ENCODE data around the gene NAA40.

NAA40 gene

DNA sequence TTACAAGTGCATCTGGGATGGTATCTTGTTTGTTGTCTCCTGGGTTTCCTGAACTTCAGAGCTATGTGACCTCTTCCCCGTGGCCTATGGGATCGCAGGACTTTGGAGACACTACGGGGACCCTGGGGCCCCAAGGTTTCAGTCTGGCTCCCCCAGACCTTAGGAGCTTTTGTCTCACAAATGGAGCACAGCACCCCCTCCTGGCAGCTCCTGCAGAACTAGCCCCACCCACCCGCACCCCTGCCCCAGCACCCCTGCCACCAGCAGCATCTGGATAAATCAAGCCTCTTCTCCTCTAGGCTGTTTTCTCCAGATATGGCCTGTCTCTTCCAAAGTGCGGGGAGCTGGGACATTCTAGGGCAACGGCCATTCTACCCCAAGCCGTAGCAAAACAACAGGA lies 32.2 kb upstream of the NAA40 start:
- Histone ChIP-seq H3K4me1 (peaks cover 19% of the 10 kb centered on the region), H3K9me3 (no peaks in the 10 kb centered on the region), H3K4me3 (ENCODE audit: low read depth, low read length) (no peak overlapping the region), H3K27me3 (no peaks in the 10 kb centered on the region), H3K36me3 (peaks cover 4% of the 10 kb centered on the region)
- DNase-seq: peak; percentile 25
- TF ChIP-seq, protein P1, sequence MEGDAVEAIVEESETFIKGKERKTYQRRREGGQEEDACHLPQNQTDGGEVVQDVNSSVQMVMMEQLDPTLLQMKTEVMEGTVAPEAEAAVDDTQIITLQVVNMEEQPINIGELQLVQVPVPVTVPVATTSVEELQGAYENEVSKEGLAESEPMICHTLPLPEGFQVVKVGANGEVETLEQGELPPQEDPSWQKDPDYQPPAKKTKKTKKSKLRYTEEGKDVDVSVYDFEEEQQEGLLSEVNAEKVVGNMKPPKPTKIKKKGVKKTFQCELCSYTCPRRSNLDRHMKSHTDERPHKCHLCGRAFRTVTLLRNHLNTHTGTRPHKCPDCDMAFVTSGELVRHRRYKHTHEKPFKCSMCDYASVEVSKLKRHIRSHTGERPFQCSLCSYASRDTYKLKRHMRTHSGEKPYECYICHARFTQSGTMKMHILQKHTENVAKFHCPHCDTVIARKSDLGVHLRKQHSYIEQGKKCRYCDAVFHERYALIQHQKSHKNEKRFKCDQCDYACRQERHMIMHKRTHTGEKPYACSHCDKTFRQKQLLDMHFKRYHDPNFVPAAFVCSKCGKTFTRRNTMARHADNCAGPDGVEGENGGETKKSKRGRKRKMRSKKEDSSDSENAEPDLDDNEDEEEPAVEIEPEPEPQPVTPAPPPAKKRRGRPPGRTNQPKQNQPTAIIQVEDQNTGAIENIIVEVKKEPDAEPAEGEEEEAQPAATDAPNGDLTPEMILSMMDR (IDR thresholded peaks at IDR 0.05; ENCODE audit: low read depth, low read length): no peak

DNA sequence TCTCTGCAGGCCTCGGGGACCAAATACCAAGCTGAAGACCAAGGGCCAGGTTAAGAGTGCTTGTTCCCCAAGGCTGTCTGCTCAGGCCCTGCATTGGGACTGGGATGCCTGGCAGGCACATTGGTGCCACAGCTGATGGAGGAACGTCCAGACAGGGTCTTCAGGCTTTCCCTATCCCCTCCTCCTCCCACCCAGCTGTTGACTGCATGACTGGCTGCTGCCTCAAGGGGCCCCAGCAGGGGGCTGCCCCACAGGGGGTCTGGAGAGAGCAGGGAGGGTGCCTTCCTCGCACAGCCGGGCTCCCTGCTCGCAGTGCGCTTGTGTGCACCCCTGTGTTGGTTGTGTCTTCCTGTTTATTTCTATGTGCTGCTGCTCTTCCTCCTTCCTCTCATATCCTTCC lies 31.7 kb upstream of the NAA40 start:
- DNase-seq: no peak
- Histone ChIP-seq H3K4me3 (ENCODE audit: low read depth, low read length) (no peak overlapping the region), H3K27me3 (no peaks in the 10 kb centered on the region), H3K9me3 (no peaks in the 10 kb centered on the region), H3K4me1 (peaks cover 19% of the 10 kb centered on the region), H3K36me3 (peaks cover 4% of the 10 kb centered on the region; the same call in 1 of the 2 replicates)
- TF ChIP-seq, protein P1 (IDR thresholded peaks at IDR 0.05; ENCODE audit: low read depth, low read length): no peak; the same call in 1 of the 2 replicates

DNA sequence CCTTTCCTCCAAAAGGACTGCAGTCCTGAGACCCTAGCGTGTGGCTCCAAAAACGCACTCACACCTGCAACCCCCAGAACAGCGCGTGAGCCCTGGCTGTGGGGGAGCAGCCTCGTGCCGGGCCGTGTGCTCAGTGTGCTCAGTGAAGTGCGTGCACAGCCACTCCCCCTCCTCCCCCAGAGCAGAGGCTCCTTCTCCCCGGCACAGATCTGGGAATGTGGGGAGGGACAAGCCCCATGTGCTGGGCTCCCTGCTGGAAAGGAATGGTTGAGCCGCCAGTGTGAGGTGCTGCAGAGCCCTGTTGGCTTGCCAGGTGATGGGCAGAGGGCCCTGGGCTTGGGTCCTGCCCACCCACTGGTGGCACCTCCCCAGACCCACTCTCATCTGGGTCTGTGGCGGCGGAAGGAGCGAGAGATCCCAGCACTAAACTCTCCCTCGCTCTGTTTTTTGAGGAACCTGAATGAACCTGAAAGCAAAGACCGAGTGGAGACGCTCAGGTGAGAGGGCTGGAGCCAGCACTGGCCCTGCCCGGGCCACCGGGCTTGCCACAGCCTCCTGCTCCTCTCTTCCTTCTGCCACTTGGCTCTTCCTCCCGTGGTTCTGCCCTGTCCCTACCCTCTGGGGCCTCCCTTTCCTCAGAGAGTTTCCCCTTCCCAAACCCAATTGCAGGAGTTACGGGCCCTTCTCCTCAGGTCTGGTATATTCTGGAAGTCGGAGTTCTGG lies 30.8 kb upstream of the NAA40 start:
- H3K9me3 ChIP-seq: no peaks in the 10 kb centered on the region
- no peak overlapping the region for H3K4me3 ChIP-seq (ENCODE audit: low read depth, low read length)
- H3K4me1 ChIP-seq: peaks cover 19% of the 10 kb centered on the region
- TF ChIP-seq, protein P1 (IDR thresholded peaks at IDR 0.05; ENCODE audit: low read depth, low read length): peak; percentile 17; the same call in 1 of the 2 replicates
- H3K27me3 ChIP-seq: no peaks in the 10 kb centered on the region
- peak; percentile 25 for DNase-seq
- H3K36me3 ChIP-seq: no peaks in the 10 kb centered on the region; the same call in 1 of the 2 replicates

DNA sequence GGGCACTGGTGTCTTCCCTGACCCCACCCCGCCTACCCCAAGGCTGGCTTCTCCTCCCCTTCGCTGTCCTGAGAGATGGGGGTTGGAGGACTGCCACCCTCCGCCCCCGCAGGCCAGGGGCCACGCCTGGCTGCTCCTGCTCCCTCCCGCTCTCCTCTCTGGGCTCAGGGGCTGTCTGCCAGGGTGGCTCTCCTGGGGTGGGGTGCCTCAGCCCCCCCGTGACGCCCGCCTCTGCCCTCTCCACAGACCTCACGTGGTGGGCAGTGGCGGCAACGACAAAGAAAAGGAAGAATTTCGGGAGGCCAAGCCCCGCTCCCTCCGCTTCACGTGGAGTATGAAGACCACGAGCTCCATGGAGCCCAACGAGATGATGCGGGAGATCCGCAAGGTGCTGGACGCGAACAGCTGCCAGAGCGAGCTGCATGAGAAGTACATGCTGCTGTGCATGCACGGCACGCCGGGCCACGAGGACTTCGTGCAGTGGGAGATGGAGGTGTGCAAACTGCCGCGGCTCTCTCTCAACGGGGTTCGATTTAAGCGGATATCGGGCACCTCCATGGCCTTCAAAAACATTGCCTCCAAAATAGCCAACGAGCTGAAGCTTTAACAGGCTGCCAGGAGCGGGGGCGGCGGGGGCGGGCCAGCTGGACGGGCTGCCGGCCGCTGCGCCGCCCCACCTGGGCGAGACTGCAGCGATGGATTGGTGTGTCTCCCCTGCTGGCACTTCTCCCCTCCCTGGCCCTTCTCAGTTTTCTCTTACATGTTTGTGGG lies 30.0 kb upstream of the NAA40 start:
- H3K4me1 ChIP-seq: peaks cover 19% of the 10 kb centered on the region
- H3K4me3 ChIP-seq (ENCODE audit: low read depth, low read length): peak overlapping the region; percentile 32
- peaks cover 3% of the 10 kb centered on the region for H3K36me3 ChIP-seq
- DNase-seq: peak; percentile 39
- H3K9me3 ChIP-seq: no peaks in the 10 kb centered on the region
- H3K27me3 ChIP-seq: no peaks in the 10 kb centered on the region
- TF ChIP-seq, protein P1 (IDR thresholded peaks at IDR 0.05; ENCODE audit: low read depth, low read length): no peak

DNA sequence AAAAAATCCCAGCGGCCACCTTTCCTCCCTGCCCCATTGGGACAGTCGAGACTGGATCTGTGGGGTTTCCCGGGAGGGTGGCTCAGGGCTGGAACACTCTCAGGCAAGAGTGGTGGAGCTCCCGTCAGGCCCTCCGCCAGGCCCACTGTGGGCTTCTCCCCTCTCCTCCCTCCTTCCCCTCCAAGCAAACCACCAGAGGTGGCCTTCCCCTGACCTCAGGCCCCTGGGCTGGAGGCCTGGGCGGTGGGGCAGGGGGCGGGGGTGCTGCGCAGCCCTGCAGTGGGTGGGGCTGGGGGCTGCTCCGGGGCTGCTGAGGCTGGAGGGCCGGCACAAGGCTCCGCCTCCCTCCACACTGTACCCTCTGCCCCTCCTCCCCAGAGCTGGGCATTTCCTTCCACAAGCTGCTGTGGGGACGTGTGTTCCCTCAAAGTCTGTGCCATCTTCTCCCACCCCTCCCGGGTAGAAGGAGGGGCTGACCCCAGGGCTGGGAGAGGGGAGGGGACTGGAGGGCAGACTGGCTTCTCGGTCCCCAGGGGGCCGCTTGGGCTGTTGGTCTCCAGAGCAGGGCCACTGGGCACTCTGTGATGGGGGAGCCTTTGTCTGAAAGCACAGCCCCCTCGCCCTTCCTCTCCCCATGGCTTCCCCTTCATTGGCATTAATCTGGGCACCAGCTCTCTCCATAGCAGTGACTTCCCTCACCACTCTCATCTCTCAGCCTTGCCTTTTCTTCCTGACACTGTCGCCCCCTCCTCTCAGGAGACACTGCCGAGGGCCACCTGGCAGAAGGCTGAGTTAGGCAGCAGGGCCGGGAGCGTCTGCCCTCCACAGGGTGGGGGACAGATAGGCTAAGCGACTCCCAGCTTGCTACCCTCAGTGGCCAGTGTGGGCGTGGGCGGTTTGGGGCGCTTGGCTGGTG lies 29.0 kb upstream of the NAA40 start:
- DNase-seq: peak; percentile 68
- H3K4me1 ChIP-seq: peaks cover 19% of the 10 kb centered on the region
- no peaks in the 10 kb centered on the region for H3K27me3 ChIP-seq
- TF ChIP-seq, protein P1 (IDR thresholded peaks at IDR 0.05; ENCODE audit: low read depth, low read length): no peak
- peak overlapping the region; percentile 32 for H3K4me3 ChIP-seq (ENCODE audit: low read depth, low read length)
- H3K9me3 ChIP-seq: no peaks in the 10 kb centered on the region
- peaks cover 9% of the 10 kb centered on the region for H3K36me3 ChIP-seq

Data from BE2C (cell line).